ENCODE results near the gene SULT1C4.

Gene SULT1C4

DNA sequence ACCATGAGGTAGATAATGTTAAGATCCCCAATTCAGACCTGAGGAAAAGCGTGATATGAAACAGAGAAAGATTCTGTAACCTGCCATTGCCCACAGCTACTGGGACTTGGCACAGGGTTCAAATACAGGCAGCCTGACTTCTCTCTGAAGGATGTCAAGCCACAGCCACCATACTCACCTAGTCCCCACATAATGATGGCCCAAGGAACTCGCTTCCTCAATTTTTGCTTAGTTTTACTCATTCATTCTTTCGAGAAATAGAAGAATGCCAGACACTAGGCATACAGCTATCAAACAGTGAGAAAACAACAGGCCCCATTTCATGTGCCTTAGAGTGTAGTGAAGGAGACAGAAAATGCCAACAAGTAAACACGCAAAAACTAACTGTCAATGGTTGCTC lies 980 bp upstream of the SULT1C4 start:
- DNase-seq, result no peak

DNA sequence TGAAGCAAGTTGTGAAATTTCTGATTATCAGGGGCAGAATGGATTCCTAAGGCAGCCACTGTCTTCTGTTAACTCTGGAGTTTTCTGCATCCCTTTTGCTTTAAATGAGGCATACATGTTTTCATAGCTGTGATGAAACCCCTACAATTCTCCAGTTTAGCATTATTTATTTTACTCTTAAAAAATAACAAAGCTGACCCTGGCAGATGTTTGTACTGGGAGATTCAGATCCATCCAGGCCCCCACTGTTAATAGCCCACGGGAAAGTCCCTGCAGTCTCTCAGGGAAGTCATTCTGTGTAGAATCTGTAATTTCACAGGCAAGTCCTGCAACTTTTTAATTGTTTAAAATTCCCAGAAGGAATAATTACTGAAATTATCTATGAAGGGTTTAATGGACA lies 353 bp upstream of the SULT1C4 start:
- no peak for DNase-seq

GRCh38 chr2:108378851-108379250 lies 1.1 kb downstream of the SULT1C4 start:
- DNase-seq, result no peak

GRCh38 chr2:108382196-108382595 lies 4.4 kb downstream of the SULT1C4 start:
- DNase-seq, result no peak

DNA sequence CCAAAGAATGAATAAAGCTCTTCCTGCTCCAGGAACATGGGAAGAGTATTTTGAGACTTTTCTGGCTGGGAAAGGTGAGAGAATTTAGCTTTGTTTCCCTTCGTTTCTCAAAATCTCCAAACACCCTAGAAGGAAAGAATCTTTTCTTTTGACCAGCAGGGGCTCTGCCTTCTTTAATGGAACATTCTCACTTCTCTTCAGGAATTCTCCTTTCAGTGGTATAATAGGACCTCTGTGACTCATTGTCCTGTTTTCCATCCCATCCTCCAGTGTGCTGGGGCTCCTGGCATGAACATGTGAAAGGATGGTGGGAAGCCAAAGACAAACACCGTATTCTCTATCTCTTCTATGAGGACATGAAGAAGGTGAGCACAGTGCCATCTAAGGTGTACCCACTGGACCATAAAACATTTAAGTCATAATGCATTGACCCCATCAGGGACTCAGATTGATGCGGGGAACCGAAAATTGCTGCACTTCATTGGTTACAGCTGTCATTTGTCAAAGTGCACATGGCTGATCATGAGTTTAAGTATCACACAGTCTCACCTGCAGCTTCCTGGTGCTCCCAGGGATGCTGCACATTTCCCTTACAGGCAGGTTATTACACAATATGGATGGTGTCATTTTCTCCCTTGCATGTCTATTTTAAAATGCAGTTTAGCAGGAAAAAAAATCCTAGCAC lies 5.5 kb downstream of the SULT1C4 start:
- no peak for DNase-seq

- DNase-seq, result no peak
Observed at GRCh38 chr2:108384662-108385393, 7.1 kb downstream of the SULT1C4 start.

- DNase-seq, result no peak
Observed at GRCh38 chr2:108385411-108386071, 7.8 kb downstream of the SULT1C4 start.

- DNase-seq, result no peak
Observed at GRCh38 chr2:108388045-108388444, 10.3 kb downstream of the SULT1C4 start.

- DNase-seq, result no peak
Observed at GRCh38 chr2:108390340-108390739, 12.6 kb downstream of the SULT1C4 start.

DNA sequence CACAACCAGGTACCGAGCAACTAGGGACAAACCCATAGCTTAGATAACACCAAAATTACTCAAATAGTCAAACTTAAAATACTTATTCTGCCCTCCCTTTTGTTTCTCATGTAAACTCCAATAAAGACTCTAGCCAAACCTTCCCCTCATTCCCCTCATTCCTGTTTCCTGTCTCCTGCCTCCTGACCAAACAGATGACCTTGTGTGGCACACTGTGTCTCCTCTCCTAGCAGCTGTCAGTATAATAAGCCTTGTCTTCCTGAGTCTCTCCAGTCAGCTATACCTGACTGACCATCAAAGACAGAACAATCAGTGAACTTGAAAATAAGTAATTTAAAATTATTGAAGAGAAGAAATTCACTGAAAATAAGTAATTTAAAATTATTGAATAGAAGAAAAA lies 14.3 kb downstream of the SULT1C4 start:
- DNase-seq, result no peak

DNA sequence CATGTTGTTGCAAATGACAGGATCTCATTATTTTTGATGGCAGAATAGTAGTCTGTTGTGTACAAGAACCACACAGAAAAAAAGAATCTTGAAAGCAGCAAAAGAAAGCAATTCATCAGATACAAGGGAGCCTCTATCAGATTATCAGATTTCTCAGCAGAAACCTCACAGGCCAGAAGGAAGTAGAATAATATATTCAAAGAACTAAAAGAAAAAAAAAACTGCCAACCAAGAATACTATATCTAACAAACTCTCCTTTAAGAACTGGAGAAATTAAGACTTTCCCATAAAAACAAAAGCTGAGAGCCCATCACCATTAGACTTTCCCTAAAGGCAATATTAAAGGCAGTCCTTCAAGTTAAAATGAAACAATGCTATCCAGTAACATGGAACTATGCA lies 15.4 kb downstream of the SULT1C4 start:
- no peak for DNase-seq

GRCh38 chr2:108395155-108395554 lies 17.4 kb downstream of the SULT1C4 start:
- no peak for DNase-seq

GRCh38 chr2:108396845-108397244 lies 19.1 kb downstream of the SULT1C4 start:
- no peak for DNase-seq

DNA sequence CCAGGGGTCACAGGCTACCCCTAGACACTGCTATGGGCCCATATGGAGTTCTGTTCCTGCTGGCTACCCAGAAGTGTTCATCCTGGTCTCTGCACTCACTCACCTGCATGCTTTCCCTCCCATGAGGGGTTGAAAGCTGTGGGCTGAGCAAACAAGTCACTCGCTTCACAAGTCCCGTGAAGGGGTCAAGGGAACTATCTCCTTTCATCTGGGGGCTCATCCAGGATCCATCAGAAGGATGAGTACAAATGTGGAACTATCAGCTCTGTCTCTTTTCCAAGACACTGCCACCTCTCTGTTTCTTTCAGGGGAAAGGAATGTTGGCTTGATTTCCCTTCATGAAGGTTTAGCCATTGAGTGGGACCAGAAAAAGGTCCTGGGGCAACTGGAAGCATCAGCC lies 21.7 kb downstream of the SULT1C4 start:
- no peak for DNase-seq

DNA sequence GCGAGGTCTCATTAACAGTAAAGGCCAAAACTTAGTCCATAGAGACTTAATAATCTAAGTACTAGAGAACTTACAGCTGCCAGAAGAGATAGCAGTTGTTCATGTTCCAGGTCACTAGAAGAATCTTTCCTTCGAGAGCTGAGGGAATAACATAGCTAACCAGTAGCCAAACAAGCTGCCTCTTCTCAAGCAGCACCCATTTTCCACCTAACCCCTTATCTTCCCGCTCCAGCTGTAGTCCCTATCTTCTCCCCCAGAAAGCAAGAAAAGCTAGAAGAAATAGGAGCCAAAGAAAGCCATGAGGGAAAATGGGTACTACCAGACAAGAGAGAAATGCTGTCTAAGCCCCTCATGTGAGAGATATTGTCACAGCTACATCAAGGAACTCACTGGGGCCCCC lies 24.0 kb downstream of the SULT1C4 start:
- no peak for DNase-seq

DNA sequence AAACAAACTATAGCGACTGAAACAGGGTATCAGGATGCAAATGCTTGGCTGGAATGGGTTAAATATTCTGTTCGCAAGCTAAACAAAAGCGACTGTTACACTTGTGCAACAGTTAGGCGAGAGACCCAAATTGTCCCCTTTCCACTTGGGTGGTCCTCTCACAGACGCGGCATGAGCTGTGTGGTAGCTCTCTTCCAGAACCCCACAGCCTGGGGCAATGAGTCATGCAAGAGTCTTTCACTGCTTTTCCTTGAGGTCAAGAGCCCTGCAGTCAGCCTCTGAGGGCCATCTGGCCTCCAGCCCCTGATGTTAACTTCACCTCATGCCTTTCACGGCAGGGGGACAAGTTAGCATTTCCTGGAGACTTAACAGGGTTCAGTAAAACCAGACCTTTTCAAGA lies 25.7 kb downstream of the SULT1C4 start:
- no peak for DNase-seq

DNA sequence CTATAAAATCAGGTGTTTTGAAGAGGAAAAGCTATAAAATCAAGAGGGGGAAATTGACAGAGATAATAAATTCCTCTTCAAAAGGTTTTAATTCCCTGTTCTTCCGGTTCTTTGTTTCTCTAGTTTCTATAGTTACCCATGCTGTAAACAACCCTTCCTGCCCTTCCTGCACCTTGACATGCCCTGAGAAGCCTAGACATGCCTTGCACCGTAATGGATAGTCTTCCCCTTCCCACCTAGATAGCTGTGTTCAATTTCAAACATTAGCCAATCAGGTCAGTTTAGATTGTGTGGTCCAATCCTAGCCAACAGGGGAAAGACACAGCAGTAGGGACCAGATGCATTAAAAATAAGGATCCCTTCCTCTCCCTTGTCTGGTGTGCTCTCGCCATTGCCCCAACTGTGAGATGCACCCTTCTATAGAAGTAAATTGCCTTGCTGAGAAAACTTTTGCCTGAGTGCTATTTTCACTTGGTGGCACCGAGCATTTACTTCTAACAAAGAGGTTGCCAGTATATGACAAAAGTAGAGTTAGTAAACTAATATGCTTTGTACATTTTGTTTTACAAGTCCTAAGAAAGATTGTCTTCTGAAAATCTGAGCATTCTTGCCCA lies 27.1 kb downstream of the SULT1C4 start:
- DNase-seq, result no peak

DNA sequence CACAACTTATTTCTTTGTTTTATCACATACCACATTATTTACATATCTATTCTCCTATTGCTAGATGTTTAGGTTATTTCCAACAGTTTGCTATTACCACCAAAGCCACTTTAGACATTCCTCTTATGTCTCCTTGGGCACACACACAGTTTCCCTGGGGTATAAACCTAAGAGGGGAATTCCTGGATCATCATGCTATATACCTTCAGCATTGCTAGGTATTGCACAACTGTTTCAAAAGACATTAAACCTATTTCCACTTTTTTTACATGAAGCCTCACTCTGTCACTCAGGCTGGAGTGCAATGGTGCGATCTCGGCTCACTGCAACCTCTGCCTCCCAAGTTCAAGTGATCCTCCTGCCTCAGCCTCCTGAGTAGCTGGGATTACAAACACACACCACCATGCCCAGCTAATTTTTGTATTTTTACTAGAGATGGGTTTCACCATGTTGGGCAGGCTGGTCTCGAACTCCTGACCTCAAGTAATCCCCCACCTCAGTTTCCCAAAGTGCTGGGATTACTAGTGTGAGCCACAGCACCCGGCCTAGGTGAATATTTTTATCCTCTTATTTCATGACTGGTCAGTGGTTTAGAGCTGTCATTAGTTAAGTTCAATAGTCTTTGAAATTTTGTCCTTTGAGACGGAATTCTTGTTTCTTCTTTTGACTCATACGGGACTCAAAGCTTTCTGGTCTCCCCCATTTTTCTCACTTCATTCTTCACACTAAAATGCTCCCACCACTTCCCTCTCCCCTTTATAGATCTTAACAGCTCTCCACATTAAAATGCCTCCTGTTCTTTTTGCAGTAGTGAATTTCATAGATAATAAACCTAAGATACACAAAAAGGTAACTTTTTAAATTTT lies 30.3 kb downstream of the SULT1C4 start:
- no peak for DNase-seq

GRCh38 chr2:108409768-108410167 lies 32.0 kb downstream of the SULT1C4 start:
- DNase-seq, result no peak

DNA sequence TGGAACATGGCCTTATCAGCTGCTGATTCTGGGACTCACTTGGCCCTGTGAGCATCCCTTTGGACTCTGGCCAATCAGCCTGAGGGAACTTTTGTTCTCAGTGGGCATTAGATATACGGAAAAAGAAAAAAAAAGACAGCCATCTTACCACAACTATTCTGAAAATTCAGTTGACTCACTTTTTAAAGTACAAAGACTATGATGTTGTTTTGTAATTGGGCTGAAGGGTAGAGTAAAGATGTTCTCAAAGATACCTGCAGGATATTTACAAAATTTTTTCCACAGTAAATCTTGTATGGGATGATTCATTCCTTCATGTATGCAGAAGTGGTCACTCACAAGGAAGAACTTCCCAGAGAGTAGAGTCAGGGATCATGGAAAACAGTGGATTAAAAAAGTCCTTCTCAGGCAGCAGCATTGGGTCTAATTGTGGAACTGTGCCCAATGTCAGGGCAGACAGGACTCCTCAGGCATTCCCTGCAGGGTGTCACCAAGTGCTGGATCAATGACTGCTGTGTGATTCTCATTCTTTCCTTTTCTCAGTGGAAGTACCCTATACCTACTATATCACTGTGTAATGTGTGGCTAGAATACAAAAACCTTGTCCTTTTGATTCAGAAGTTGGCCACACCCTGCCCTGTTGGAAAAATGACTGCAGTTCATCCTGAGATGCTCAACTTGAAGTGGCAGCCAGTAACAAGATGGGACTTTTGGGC lies 35.4 kb downstream of the SULT1C4 start:
- no peak for DNase-seq

DNA sequence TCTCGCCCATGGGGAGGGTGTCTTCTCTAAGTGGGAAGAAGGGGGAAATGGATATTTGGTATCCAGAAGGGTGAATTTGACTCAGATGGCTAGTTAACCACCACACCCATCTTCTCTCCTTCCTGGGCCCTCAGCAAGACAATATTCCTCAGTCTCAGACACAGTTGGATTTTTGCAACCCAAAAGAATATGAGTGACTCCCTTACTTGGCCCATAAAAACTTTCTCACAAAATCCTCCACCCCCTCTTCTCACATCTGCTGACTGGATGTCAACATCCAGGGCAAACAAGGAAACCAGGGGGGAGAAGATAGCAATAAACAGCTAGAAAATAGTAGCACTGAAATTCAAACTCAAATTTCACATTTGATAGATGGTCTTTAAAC lies 35.9 kb downstream of the SULT1C4 start:
- no peak for DNase-seq

GRCh38 chr2:108414256-108414876 lies 36.6 kb downstream of the SULT1C4 start:
- no peak for DNase-seq

Data from CD4-positive, alpha-beta T cell treated with Interleukin-17A for 1 hour (primary cell).